NCI-H345 treated with DMSO at 0.1 percent for 48 hours (cell line): ENCODE data around the gene TRPM5.

ENCODE experiments used
- DNase-seq: peaks from one replicate; lab custom pipeline; 2025; ENCODE audit not compliant: unreplicated experiment; lab: John Stamatoyannopoulos, UW

The TRPM5 gene

DNA sequence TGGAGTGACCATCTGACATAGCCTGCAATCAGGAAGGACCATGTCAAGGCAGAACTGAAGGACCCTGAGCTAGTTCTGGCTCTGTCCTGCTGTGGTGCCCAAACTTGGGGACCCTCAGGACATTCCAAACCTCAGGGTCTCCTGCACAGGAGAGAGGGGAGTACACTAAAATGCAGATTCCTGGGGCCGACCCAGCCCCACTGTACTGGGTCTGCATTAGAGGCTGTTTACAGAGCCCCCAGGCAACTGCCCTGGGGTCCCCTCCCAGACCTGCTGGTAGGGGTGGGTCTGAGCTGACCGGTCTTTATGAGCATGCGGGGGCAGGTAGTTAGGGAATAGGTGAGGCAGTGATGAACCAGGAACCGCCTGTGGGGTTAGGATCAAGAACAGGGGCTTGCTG is 6.8 kb downstream of the TRPM5 start:
- no peak for DNase-seq

DNA sequence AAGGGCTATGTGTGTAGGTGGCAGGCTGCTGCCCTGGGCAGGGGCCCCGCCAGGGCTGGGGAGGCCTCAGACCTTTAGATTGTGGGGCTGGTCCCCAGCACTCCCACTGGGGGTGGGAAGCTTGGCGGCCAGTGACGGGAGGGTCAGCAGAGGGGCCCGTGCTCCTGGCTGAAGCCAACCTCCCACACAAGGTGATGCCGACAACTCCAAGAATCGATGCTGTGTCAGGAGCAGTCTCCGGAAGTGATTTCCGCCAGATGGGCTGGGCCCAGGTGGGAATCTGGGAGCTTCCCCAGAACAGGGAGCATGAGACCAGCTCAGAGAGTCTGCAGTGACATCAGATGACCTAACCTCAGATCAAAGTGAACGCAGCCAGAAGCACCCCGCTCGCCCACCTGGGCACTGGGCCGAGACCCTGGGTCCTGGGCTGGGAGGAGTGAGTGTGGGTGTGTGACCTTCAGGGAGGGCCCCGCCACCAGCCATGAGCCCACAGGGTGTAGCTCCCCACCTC is 7.7 kb downstream of the TRPM5 start:
- no peak for DNase-seq

DNA sequence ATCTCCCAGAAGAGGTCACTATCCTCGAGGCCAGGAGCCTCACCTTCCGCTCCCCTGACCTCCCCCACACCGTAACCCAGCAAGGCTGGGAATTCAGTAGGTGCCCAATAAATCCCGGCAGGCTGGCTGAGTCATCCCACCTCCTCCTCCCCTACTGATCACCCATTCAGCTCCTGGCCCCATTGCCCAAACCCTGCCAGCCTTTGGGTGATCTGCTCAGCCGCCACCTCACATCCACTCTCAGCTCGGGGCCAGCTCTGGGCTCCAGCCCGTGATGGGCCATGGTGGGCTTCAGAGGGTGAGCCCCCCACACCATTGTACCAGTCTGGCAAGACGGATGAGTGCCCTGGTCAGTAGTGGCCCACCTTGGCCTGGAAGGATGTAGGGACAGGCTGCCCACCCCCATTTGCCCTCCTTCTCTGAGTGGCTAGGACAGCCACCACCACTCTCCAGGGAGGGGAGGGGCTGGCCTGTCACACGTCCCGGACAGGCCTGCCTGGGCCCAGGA is 8.2 kb downstream of the TRPM5 start:
- no peak for DNase-seq

DNA sequence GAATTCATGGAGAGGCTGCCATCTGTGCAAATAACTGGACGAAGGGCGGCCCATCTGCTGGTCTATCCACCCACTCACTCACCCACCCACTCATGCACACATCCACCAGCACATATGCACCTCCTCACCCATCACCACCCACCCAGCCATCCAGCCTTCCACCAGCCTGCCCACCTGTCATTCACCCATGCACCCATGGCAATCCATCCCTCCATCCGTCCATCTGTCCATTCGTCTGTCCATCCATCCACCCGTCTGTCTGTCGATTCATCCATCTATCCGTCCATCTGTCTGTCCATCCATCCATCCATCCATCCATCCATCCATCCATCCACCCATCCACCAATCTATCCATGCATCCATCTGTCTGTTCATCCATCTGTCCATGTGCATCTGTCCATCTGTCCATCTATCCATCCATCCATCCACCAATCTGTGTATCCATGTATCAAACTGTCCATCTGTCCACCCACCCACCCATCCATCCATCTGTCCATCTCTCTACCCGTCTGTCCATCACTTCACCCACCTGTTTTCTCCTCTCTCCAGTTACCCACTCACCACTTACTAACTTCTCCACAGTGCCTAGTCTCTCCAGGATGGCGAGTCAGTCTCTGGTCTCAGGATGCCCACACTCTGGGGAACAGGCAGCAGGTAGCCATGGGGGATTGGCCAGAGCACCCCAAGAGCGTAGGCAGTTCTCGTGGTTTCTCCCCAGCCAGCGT is 8.9 kb downstream of the TRPM5 start:
- DNase-seq, result no peak

DNA sequence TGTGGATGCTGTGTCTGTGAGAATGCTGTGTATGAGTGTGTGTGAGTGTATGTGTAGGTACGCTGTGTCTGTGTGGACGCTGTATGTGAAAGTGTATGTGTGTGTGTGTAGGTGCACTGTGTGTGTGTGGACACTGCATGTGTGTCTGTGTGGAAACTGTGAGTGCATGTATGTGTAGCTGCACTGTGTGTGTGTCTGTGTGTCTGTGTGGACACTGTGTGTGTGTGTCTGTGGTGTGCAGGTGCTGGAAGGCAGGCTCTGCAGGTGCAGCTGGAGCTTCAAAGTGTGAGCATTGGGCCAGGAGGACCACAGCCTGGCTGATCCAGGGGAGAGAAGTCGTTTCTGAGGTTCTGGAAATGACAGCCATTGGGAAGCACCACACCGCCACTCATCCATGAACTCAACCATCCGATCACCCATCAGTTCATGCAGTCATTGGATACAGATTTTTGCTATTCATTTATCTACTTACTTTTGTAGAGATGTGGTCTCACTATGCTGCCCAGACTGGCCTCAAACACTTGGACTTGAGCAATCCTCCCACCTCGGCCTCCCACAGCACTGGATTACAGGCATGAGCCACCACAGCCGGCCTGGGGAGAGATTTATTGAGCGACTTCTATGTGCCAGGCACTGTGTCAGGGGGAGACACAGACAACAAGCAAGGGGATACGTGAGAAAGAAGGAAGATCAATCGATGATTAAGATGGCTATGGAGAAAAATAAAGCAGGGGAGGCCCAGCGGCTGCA is 9.6 kb downstream of the TRPM5 start:
- no peak for DNase-seq

DNA sequence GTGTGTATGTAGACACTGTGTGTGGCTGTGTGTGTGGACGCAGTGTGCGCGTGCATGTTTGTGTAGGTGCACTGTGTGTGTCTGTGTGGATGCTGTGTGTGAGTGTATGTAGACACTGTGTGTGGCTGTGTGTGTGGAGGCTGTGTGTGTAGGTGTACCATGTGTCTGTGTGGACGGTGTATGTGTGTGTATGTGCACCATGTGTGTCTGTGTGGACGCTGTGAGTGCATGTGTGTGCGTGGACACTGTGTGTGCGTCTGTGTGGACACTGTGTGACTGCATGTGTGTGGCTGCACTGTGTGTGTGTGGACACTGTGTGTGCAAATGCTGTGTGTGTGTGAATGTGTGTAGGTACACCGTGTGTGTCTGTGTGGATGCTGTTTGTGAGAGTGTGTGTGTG is 10.3 kb downstream of the TRPM5 start:
- DNase-seq, result no peak

DNA sequence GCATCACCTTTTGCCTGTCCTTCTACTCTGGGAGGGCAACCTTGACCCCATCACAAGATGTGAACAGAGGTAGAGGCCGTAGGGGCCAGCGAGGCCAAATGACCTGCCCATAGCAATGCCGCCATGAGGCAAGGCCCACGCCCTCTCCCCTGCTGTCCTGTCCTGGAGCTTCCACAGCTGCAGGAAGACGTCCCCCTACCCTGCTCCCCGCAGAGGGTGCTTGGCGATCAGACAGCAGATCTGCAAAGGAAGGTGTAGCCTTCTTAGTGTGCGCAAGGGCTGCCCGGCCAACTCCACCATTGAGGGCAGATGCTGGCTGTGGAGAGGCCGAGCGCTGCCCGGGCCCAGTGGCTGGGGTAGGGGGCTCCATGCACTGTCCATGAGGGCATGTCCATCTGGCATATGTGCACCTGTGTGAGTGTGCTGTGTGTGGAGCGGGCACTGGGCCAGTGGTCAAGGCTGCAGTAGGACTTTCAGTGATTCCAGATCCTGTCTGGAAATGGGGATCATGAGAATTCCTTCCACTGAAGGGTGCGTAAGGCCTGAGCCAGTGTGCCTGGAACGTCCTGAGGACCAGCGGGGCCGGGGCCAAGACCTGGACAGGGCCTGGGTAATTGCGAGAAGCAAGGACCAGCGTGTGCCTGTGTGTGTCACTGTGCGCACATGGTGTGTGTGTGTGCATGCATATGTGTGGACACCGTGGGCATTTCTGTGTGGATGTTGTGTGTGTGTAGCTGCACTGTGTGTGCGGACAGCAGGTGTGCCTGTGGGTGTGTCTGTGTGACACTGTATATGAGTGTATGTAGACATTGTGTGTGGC is 11.0 kb downstream of the TRPM5 start:
- no peak for DNase-seq

DNA sequence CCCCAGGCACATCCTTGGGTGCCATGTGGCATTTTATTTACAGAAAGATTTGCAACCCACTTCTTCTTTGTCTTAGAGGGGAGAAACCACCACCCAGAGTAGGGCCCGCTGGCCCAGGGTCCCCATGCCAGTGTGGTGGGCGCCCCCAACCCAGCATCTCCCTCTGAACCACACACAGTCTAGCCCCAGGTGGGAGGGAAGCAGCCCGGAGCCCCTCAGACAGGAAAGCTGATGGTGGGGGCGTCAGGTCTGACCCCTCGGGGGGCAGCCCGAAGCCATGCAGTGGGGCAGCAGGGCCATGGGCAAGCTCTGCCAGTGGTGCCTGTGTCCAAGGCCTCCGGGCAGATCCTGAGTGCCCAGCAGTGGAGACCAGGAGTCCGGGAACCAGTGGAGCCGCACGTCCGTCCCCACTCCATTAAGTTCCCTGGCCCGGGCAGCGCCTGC is 11.7 kb downstream of the TRPM5 start:
- no peak for DNase-seq

DNA sequence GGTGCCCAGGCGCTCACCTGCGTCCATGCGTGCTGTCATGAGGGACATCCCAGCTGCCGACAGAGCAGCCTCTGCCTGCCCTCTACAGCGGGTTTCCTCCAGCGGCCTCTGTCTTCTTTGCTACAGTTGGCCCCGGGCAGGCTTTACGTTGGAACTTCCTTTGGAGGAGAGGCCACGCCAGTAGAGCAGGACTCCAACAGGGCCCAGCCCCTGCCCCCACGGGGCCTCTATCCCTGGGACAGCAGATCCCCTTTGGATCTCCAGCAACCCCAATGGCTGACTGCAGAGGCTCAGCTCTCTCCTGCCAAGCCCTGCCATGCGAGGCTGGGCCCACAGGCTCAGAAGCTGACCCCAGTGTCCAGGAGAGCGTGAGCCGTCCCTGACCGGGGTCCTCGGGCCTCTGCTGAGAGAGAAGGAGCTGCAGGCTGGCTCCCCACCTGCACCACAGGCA is 12.1 kb downstream of the TRPM5 start:
- DNase-seq, result no peak

DNA sequence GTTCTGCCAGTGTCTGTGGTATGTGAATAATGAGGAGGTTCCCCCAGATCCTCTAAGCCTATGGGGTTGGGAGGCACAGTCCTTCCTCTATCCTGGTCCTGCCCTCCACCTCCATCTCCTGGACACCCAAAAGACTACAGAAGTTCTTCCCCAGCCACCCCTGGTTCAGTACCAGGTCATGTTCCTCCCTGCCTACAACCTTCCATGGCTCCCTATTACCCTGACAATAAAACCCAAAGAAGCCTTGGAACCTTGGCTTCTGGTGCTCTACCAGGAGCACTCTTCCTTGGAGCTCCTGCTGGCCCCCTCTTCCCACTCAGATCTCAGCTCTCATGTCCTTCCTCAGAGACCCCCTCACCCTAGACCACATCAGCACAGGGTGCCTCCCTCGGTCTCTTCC is 12.9 kb downstream of the TRPM5 start:
- DNase-seq, result no peak

DNA sequence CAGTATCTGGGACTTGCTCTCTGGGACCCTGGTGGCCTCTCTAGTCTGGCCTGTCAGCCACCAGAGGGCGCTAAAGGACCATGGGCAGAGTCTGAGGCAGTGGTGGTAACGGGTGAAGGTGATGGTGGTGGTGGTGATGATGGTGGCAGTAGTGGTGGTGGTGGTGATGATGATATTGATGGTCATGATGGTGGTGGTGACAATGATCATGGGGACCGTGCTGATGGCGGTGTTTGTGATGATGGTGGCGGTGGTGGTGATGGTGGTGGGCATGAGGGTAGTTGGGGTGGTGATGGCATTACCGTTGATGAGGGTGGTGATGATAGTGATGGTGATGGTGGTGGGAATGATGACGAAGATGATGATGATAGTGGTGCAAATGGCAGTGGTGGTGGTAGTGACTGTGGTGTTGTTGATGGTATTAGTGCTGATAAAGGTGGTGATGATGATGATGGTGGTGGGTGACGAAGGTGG is 16.0 kb downstream of the TRPM5 start:
- no peak for DNase-seq

DNA sequence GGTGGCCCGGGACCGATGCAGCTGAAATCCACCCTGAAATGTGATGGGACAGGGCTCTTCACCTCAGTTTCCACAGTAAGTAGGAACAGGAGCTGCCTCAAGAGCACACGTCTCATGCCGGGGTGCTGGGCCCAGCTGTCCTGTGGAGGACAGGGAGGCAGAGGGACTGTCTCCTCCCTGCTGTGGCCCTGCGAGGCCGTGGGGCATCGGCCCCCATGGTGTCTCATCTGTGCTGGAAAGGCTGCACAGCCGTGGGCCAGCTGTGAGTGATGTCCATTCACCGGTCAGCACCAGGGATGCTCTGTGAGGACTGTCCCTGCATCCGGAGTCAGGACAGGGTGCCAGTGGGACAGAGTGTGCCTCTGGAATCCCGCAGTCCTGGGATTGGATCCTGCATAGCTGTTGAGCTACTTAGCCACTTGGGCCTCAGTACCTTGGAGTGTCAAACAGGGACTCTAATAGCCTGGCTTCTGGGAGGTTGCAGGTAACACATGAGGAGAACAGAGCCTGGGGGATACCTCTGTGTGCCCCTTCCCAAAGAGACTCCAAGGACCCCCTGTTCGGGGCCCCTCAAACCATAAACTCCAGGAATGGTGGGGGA is 16.5 kb downstream of the TRPM5 start:
- DNase-seq, result no peak

DNA sequence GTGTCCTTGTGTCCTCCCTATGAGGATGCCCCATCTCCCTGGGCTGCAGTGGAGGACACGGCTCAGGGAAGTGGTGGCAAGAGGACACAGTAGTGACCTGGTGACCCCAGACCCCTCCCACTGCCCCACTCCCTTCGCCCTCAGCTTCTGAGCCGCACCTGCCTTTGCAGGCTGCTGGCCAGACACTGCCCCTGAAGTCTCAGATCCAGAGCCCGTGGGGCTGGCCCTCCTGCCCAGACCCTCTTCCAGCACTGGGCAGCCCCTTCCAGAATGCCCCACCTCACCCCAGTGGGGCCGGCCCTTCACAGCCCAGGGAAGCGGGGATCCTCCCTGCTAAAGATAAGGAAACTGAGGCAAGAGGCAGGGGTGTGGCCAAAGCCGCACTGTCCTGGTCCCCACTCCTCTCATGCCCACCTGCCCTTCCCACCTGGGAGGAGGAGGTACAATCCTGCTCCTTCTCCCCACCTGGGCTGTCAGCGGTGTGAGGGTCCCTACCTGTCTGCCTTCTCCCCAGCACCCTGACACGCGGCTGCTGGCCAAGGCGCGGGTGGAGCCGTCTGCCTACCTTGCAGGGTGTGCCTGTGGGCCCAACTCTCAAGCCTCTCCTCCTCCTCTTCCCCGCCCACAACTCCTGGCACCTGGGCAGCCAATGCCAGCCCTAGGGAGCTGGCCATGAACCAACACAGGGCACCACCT is 17.3 kb downstream of the TRPM5 start:
- DNase-seq, result no peak

DNA sequence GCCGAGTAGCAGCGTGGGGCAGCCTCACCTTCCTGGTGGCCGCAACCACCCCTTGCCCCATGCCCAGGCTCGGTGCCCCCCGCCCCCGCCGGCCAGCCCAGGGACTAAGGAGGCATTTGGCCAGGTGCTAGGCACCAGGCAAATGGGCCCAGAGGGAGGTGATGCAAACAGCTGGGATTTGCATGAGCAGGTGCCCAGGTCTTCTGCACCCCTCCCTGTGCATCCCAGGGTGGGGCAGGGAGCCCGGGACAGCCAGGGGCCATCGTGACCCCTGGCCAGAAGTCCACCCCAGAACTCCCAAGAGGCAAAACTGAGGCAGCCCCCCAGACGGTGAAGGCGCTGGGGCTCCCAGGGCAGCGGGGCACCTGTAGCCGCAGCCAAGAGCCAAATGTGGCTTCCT is 18.1 kb downstream of the TRPM5 start:
- no peak for DNase-seq

DNA sequence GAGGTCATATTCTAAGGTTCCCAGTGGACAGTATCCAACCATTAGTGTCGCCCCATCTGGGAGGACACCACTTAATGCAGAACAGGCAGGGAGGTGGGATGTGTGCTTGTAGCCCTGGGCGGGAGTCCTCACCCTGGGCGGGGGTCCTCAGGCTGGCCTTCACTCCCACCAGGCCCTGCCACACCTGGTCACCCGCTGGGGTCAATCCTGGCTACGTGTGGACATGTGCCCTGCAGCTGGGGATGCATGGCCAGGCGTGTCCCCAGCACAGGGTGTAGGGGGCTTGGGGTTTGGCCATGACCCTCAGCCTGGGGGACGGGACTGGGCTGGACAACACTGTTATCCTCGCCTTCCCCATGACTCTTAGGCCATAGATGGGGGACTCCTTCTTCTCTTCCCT is 18.8 kb downstream of the TRPM5 start:
- no peak for DNase-seq

DNA sequence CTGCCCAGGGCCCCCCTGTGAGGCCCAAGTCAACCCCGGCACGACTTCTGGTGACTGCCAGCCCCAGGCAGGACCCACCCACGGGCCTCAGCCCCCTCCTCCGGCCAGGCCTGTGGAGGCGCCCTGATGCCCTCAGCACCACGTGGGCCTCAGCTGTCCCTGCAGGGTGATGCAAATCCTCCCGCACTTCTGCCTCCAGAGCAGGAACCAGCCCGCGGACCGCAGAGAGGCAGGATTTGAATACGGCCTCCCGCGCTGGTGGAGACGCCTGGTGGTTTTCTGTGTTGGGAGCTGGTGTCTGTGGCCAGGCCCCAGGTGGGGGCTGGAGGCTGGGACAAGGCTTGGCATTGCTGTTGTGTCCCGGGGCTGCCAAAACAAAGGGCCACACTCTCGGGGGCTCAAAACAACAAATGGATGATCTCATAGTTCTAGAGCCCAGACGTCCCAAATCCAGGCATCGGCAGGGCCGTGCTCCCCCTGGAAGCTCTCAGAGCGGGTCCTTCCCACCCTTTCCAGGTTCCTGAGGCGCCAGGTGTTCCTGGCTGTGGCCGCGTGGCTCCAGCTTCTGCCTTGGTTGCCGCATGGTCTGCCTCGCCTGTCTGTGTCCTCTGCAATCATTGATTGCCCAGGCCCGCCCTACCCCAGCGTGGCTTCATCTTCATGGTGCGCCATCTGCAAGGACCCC is 19.4 kb downstream of the TRPM5 start:
- DNase-seq, result no peak

DNA sequence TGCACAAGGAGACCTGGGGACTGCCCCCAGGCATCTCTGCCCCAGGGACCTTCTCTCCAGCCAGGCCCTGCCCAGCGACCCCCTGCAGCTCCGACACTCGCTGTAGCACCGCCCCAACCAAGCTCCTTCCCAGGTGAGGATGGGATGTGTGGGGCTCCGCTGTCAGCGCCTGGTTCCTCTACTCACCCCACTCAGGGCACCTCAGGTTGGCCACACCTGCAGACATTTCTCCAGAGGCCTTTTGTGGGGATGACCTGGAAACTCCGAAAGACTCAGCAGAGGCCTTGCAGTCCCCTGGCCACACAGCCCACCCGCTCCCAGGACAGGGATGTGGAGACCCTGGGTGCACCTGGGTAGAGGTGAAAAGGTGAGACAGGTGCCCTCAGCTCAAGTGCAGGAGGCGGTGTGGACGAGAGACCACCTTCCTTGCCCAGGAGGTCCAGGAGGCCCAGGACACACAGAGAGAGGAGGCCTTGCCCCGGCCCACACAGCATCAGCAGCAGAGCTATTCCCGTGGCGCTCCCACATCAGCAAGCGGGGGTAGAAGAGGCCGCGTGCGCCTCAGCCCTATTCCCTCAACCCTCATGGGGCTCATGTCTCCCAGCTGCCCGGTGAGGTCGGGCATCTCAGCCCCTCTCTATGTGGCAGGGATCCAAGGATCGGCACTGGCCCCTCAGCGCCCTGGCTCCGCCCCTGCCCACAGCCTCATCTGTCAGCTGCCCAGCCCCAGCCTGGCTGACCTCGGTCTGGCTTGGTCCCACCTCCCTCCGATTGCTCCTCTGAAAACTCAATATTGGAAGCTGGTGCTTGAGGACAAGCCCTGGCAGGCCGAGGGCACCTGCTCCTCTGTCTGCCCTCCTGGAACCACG is 20.9 kb downstream of the TRPM5 start:
- no peak for DNase-seq

DNA sequence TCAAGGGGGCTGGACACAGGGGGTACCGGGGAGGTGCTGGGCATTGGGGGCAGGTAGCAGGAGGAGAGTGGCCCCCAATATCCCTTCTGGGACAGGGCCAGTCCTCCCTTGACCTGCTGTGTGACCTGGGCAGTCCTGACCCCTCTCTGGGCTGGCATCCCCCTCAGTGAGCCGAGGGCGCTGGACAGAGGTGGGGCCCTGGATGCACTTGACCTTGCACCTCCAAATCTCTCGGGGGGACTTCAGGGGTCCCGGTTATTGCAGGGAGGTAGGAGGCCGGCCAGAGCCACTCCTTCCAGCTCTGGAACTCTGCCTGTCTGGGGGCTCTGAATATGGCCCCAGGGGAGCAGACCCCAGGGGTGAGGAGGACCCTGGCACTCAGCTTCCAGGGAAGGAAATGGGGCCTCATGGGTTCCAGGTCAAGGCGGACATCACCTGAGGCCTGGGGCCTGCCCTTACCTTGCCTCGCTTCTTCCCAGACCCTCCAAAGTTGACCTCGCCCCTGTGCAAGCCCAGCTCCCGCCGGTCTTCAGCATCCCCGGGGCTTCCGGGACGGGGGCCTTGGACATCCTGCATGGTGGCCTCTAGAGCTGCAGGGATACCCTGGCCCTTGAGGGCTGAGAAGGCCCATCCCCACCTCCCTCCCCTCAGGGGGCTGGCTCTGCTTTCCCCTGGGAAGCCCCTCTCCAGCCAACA is 21.7 kb downstream of the TRPM5 start:
- no peak for DNase-seq
